DOHH2 (cell line): Measurements from ENCODE around the gene APC.

Source experiments
- H3F3A ChIP-seq: fragments of 200-600 bp; sonication (generic), shearing (Covaris generic); 2 replicates; pipeline ENCODE4 v1.6.0; 2016; ENCODE audit warnings: antibody characterized with exemption, mild to moderate bottlenecking; ENCODE audit not compliant: control insufficient read depth, insufficient read depth
- H3K27ac ChIP-seq: fragments of 200-600 bp; sonication (generic); 2 replicates; pipeline ENCODE4 v1.5.1; 2014; ENCODE audit warnings: low read depth, mild to moderate bottlenecking, low read length, moderate library complexity
- H3K27me3 ChIP-seq: fragments of 200-600 bp; sonication (generic); 2 replicates; pipeline ENCODE4 v1.6.1; 2014; ENCODE audit warnings: mild to moderate bottlenecking, low read length, mixed read lengths; ENCODE audit not compliant: control insufficient read depth
- H3K36me3 ChIP-seq: fragments of 200-600 bp; sonication (generic); 2 replicates; pipeline ENCODE4 v1.6.1; 2014; ENCODE audit warnings: mild to moderate bottlenecking, low read length, moderate library complexity, mixed read lengths; ENCODE audit not compliant: control insufficient read depth
- H3K4me1 ChIP-seq: fragments of 200-600 bp; sonication (generic); 2 replicates; pipeline ENCODE4 v1.6.1; 2014; ENCODE audit warnings: mild to moderate bottlenecking, low read length, mixed read lengths; ENCODE audit not compliant: control insufficient read depth
- H3K4me2 ChIP-seq: fragments of 200-600 bp; sonication (generic); 2 replicates; pipeline ENCODE4 v1.6.0; 2014; ENCODE audit warnings: mild to moderate bottlenecking, low read length, moderate library complexity
- H3K4me3 ChIP-seq: fragments of 200-600 bp; sonication (generic); 2 replicates; pipeline ENCODE4 v1.5.1; 2014; ENCODE audit warnings: mild to moderate bottlenecking, low read length, mixed read lengths
- H3K79me2 ChIP-seq: fragments of 200-600 bp; sonication (generic); 2 replicates; pipeline ENCODE4 v1.6.1; 2014; ENCODE audit warnings: mild to moderate bottlenecking, low read length, mixed read lengths; ENCODE audit not compliant: control insufficient read depth
- H3K9me2 ChIP-seq: fragments of 200-600 bp; sonication (generic); replicated peaks from 2 replicates; pipeline ENCODE4 v1.6.1; 2014; ENCODE audit warnings: mild to moderate bottlenecking, low read length, mixed read lengths; ENCODE audit not compliant: control insufficient read depth
- H3K9me3 ChIP-seq: fragments of 200-600 bp; sonication (generic); 2 replicates; pipeline ENCODE4 v1.6.1; 2014; ENCODE audit warnings: antibody characterized with exemption, low read length, mixed read lengths; ENCODE audit not compliant: control insufficient read depth, insufficient read depth
- H4K20me1 ChIP-seq: fragments of 200-600 bp; sonication (generic); 2 replicates; pipeline ENCODE4 v1.6.0; 2014; ENCODE audit warnings: low read depth, mild to moderate bottlenecking, antibody characterized with exemption, low read length, moderate library complexity; ENCODE audit not compliant: control insufficient read depth, insufficient read depth
- CTCF ChIP-seq: fragments of 200-600 bp; sonication (generic); IDR thresholded peaks from one replicate; pipeline ENCODE4 v1.5.1; 2014; ENCODE audit warnings: antibody characterized with exemption, mild to moderate bottlenecking, low read depth, low read length; ENCODE audit not compliant: poor library complexity, severe bottlenecking
- EZH2phosphoT487 ChIP-seq: fragments of 200-600 bp; sonication (generic); IDR thresholded peaks from 2 replicates; pipeline ENCODE4 v1.6.1; 2017; ENCODE audit warnings: borderline replicate concordance, mild to moderate bottlenecking, antibody characterized with exemption, low read length, moderate library complexity, mixed read lengths

Gene APC

GRCh38 chr5:112862085-112862484, 124.4 kb downstream of the APC start:
- H4K20me1 ChIP-seq: no peaks in the 10 kb centered on the region; the same call in 1 of the 2 replicates
- no peaks in the 10 kb centered on the region for H3F3A ChIP-seq
- peaks cover 26% of the 10 kb centered on the region for H3K4me1 ChIP-seq
- H3K36me3 ChIP-seq: peaks cover 54% of the 10 kb centered on the region
- no peaks in the 10 kb centered on the region for H3K9me2 ChIP-seq
- H3K4me3 ChIP-seq: peak overlapping the region; percentile 94
- peak overlapping the region; percentile 96 for H3K4me2 ChIP-seq
- no peak for TF ChIP-seq EZH2phosphoT487
- TF ChIP-seq CTCF: no peak
- peaks cover 47% of the 10 kb centered on the region for H3K79me2 ChIP-seq
- H3K27me3 ChIP-seq: no peaks in the 10 kb centered on the region
- H3K9me3 ChIP-seq: peaks cover 5% of the 10 kb centered on the region; the same call in 1 of the 2 replicates
- H3K27ac ChIP-seq: no peak overlapping the region

- H3K4me1 ChIP-seq: peaks cover 26% of the 10 kb centered on the region
- no peaks in the 10 kb centered on the region for H3K9me2 ChIP-seq
- no peak overlapping the region for H3K27ac ChIP-seq
- H3K4me2 ChIP-seq: peak overlapping the region; percentile 96; the same call in 1 of the 2 replicates
- H3K4me3 ChIP-seq: no peak overlapping the region
- TF ChIP-seq EZH2phosphoT487: no peak
- TF ChIP-seq CTCF: no peak
- peaks cover 47% of the 10 kb centered on the region for H3K79me2 ChIP-seq
- H3K27me3 ChIP-seq: no peaks in the 10 kb centered on the region
- H3K9me3 ChIP-seq: peaks cover 5% of the 10 kb centered on the region; the same call in 1 of the 2 replicates
- no peaks in the 10 kb centered on the region; the same call in 1 of the 2 replicates for H4K20me1 ChIP-seq
- H3F3A ChIP-seq: no peaks in the 10 kb centered on the region
- peaks cover 69% of the 10 kb centered on the region for H3K36me3 ChIP-seq
Measured at GRCh38 chr5:112863549-112863948, 125.9 kb downstream of the APC start.

DNA sequence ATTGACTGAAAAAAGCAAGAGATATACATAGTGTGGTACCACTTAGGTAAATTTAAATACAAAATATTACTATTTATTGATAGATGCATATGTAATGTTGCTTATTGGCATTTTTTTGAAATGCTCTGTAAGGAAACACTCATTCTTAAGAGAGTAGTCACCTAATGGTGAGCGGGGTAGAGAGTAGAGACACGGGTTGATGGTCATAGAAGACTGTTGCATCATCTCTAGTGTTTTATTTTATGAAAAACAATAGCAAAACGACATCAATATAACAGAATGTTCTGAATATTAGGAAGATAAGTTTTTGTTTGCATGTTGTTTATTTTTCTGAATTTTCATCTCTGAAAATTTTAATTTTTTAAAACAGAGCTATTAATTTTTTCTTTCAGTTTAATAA, 127.4 kb downstream of the APC start:
- Histone ChIP-seq H3K4me2 (no peak overlapping the region), H3K79me2 (peaks cover 47% of the 10 kb centered on the region), H3K9me2 (no peaks in the 10 kb centered on the region), H3K36me3 (peaks cover 82% of the 10 kb centered on the region), H3K27ac (no peak overlapping the region), H4K20me1 (no peaks in the 10 kb centered on the region; the same call in 1 of the 2 replicates), H3K9me3 (peaks cover 5% of the 10 kb centered on the region; the same call in 1 of the 2 replicates), H3K27me3 (no peaks in the 10 kb centered on the region), H3F3A (no peaks in the 10 kb centered on the region), H3K4me3 (no peak overlapping the region), H3K4me1 (peaks cover 26% of the 10 kb centered on the region)
- TF ChIP-seq CTCF (no peak), EZH2phosphoT487 (no peak)
